GM12892 (cell line): Measurements from ENCODE around the gene SNX25.
A peak's percentile ranks its signal among the peaks of the same experiment; 100 is the strongest.

Source experiments
- POLR2A ChIP-seq: IDR thresholded peaks from 2 replicates; pipeline ENCODE4 v1.6.1; 2011; ENCODE audit warnings: low read depth, low read length, control low read depth
- POLR2AphosphoS5 ChIP-seq: IDR thresholded peaks from 2 replicates; pipeline ENCODE4 v1.6.1; 2011; ENCODE audit warnings: low read depth, low read length, control low read depth
- TAF1 ChIP-seq: IDR thresholded peaks from 2 replicates; pipeline ENCODE4 v1.6.1; 2011; ENCODE audit warnings: low read depth, mild to moderate bottlenecking, control low read depth, low read length, borderline replicate concordance

GRCh38 chr4:185304944-185305690 lies 95.7 kb downstream of the SNX25 start:
- TF ChIP-seq POLR2A, result 0 out of 2 replicates have a peak, but pooled peaks have one; percentile 44
- TF ChIP-seq POLR2AphosphoS5, result peak; percentile 58; the same call in 1 of the 2 replicates
- TF ChIP-seq TAF1, result no peak
